BJ (cell line): ENCODE measurements around the gene TFAP2E. TPM values are rescaled to one million over a fixed set of nuclear protein-coding genes. Genes with fewer than 3 reads are reported as not detected.

Source experiments
- CTCF ChIA-PET: fragments of 350-600 bp; formaldehyde crosslinking; extraction: SDS; loops from one replicate; lab custom pipeline; 2021; ENCODE audit warnings: antibody characterized with exemption, inconsistent platforms; lab: Yijun Ruan, JAX
- POLR2A ChIA-PET: fragments of 300-600 bp; sonication (Branson Sonifier 250); formaldehyde crosslinking; extraction: SDS; loops from one replicate; lab custom pipeline; 2021; ENCODE audit warnings: antibody characterized with exemption; lab: Charles Lee
- DNase-seq: peaks from one replicate; pipeline ENCODE4 v3.0.0-alpha.2; 2011; ENCODE audit warnings: low read depth
- H3K27me3 ChIP-seq: 2 replicates; pipeline ENCODE4 v1.6.0; 2011; ENCODE audit warnings: low read length; ENCODE audit not compliant: control insufficient read depth, insufficient read depth
- H3K36me3 ChIP-seq: 2 replicates; pipeline ENCODE4 v1.5.1; 2011; ENCODE audit warnings: low read length; ENCODE audit not compliant: control insufficient read depth, insufficient read depth
- H3K4me3 ChIP-seq: 2 replicates; pipeline ENCODE4 v1.5.1; 2011; ENCODE audit warnings: low read depth, mild to moderate bottlenecking, control low read depth, low read length
- CTCF ChIP-seq: IDR thresholded peaks from 2 replicates; pipeline ENCODE4 v1.5.1; 2011; ENCODE audit warnings: low read depth, mild to moderate bottlenecking, control low read depth, inconsistent platforms, low read length, moderate library complexity; ENCODE audit not compliant: insufficient read depth
- polyA plus RNA-seq: library from polyadenylated mRNA; depleted of rRNA; stranded (reverse); fragments of >200 nt; gene quantifications from 2 replicates; pipeline ENCODE4 v1.2.3, GENCODE V29; 2011

TFAP2E gene
- polyA plus RNA-seq, 1 experiment: 0.07 TPM

DNA sequence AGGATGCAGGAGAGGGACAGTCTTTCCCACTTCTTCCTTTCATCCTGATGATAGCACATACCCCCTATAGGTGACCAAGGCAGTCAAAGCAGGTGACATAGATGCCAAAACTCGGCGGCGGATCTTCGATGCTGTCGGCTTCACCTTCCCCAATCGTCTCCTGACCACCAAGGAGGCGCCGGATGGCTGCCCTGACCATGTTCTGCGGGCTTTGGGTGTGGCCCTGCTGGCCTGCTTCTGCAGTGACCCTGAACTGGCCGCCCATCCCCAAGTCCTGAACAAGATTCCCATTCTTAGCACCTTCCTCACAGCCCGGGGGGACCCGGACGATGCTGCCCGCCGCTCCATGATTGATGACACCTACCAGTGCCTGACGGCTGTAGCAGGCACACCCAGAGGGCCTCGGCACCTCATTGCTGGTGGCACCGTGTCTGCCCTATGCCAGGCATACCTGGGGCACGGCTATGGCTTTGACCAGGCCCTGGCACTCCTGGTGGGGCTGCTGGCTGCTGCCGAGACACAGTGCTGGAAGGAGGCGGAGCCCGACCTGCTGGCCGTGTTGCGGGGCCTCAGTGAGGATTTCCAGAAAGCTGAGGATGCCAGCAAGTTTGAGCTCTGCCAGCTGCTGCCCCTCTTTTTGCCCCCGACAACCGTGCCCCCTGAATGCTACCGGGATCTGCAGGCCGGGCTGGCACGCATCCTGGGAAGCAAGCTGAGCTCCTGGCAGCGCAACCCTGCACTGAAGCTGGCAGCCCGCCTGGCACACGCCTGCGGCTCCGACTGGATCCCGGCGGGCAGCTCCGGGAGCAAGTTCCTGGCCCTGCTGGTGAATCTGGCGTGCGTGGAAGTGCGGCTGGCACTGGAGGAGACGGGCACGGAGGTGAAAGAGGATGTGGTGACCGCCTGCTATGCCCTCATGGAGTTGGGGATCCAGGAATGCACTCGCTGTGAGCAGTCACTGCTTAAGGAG is 12.6 kb upstream of the TFAP2E start:
- CTCF ChIA-PET: interaction anchor here (0.8 to 4.6 kb wide), 4 partner anchors 8 to 166 kb away, joined by 3 to 60 read pairs (median 16); no protein-coding TSS in a partner anchor
- TF ChIP-seq CTCF: no peak
- DNase-seq: no peak
- peaks cover 13% of the 10 kb centered on the region for H3K36me3 ChIP-seq
- POLR2A ChIA-PET: no interaction called here
- no peaks in the 10 kb centered on the region for H3K27me3 ChIP-seq
- H3K4me3 ChIP-seq: no peak overlapping the region

DNA sequence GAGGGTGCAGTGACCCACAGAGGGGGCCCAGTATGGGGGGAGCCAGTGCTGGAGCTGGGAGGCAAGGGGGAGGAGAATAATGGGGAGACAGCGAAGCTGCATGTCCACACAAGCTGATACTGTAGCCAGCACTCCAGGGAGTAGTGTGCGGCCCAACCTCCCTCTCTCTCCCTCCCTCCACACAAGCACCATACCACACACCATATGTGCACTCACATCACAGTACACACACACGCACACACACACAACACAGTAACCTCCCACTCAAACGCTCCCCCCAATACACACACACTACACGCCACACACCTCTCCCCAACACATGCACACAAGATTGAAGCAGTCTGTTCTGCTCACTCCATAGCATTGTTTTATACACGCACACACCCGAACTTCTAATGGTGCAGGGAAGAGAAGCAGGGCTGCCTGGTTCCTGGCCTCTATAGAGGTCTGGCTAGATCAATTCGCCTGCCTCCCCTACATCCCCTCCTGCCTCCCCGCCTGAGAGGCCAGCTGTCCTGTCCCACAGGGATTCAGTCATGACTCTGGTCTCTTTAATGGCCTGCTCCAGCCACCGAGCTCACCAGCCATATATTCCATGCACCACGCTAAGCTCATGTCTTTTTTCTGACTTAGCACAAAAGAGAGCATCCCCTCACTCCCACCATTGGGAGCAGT is 11.7 kb upstream of the TFAP2E start:
- Histone ChIP-seq H3K36me3 (peaks cover 13% of the 10 kb centered on the region), H3K27me3 (no peaks in the 10 kb centered on the region), H3K4me3 (no peak overlapping the region)
- no peak for TF ChIP-seq CTCF
- ChIA-PET CTCF (interaction anchor here (3.1 kb wide), 1 partner anchor 110 kb away, joined by 29 read pairs; no protein-coding TSS in a partner anchor), POLR2A (no interaction called here)
- DNase-seq: no peak

DNA sequence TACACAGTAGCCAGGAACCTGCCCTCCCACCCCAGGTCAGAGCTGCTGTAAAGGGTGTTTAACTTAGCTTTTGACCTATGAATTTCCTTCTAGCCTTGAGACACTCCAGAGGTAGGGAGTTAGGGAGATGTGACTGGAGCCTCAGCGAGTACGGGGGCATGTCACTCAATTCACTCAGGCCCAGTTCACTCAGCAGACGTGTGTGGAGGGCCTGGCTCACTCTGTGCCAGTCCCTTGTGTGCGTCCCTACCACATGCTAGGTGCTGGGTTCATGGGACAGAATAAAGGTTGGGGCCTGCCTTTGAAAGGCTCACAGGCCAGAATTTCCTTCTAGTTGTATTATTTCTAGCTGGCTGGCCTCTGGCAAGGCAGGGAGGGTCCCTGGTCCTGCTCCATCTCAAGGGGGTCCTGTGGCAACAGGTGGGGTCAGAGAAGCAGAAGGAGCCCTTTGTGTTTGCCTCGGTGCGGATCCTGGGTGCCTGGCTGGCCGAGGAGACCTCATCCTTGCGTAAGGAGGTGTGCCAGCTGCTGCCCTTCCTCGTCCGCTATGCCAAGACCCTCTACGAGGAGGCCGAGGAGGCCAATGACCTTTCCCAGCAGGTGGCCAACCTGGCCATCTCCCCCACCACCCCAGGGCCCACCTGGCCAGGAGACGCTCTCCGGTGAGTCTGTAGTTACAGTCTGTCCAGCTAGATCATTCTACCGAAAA is 11.0 kb upstream of the TFAP2E start:
- Histone ChIP-seq H3K36me3 (peaks cover 16% of the 10 kb centered on the region), H3K27me3 (no peaks in the 10 kb centered on the region), H3K4me3 (no peak overlapping the region)
- ChIA-PET POLR2A (no interaction called here), CTCF (interaction anchor here (3.1 kb wide), 1 partner anchor 111 kb away, joined by 29 read pairs; no protein-coding TSS in a partner anchor)
- no peak for TF ChIP-seq CTCF
- no peak for DNase-seq

- Histone ChIP-seq H3K36me3 (peaks cover 17% of the 10 kb centered on the region), H3K4me3 (no peak overlapping the region), H3K27me3 (no peaks in the 10 kb centered on the region)
- no peak for TF ChIP-seq CTCF
- DNase-seq: no peak
- ChIA-PET CTCF (interaction anchor here (3.1 kb wide), 1 partner anchor 112 kb away, joined by 29 read pairs; no protein-coding TSS in a partner anchor), POLR2A (no interaction called here)
Observed at GRCh38 chr1:35563166-35563565, 9.9 kb upstream of the TFAP2E start.
